Prostate gland (tissue), 2 donors: ENCODE measurements around the gene RNF6.

Source experiments
- POLR2A ChIP-seq: fragments of 450-650 bp; IDR thresholded peaks from one replicate; pipeline ENCODE4 v1.6.1; 2016; ENCODE audit warnings: antibody characterized with exemption, mild to moderate bottlenecking
- TF ChIP-seq, protein P1 (sequence below), 4 experiments: fragments of 200-600 bp in 2 of 4; fragments of 450-650 bp in 2 of 4; sonication (generic) in 2 of 4; IDR thresholded peaks; 1 replicate in 3 of 4; 2 replicates in 1 of 4; pipeline ENCODE4 v1.5.1; 2016 to 2019; ENCODE audit warnings: antibody characterized with exemption in 4 of 4, mild to moderate bottlenecking in 2 of 4, moderate library complexity in 2 of 4

DNA sequence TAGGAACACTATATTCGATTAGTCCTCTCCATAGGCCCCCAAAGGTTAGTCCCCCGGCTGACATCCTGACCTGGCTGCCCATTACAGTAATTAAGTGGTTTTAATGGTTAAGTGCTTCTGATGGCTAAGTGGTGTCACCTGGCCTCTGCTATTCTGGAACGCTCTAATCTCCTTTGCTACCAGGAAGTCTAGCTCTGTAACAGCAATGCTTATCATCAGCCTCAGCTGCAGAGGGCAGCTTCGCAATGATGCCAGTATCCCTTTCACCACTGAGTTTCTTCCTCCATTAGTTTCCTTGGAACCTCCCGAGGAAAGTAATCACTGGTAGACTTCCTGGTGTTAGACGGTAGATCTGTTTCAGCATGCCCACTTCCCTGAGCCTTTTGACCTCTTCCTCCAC, 8.6 kb upstream of the RNF6 start:
- TF ChIP-seq, protein P1, sequence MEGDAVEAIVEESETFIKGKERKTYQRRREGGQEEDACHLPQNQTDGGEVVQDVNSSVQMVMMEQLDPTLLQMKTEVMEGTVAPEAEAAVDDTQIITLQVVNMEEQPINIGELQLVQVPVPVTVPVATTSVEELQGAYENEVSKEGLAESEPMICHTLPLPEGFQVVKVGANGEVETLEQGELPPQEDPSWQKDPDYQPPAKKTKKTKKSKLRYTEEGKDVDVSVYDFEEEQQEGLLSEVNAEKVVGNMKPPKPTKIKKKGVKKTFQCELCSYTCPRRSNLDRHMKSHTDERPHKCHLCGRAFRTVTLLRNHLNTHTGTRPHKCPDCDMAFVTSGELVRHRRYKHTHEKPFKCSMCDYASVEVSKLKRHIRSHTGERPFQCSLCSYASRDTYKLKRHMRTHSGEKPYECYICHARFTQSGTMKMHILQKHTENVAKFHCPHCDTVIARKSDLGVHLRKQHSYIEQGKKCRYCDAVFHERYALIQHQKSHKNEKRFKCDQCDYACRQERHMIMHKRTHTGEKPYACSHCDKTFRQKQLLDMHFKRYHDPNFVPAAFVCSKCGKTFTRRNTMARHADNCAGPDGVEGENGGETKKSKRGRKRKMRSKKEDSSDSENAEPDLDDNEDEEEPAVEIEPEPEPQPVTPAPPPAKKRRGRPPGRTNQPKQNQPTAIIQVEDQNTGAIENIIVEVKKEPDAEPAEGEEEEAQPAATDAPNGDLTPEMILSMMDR (IDR thresholded peaks at IDR 0.05), result no peak
- no peak for TF ChIP-seq POLR2A
